ENCODE data around the gene TIFAB. TPM values are rescaled to one million over a fixed set of nuclear protein-coding genes. Genes with fewer than 3 reads are reported as not detected.

TIFAB gene
- total RNA-seq, 1 donor from 2014 or later = 0.20 TPM

DNA sequence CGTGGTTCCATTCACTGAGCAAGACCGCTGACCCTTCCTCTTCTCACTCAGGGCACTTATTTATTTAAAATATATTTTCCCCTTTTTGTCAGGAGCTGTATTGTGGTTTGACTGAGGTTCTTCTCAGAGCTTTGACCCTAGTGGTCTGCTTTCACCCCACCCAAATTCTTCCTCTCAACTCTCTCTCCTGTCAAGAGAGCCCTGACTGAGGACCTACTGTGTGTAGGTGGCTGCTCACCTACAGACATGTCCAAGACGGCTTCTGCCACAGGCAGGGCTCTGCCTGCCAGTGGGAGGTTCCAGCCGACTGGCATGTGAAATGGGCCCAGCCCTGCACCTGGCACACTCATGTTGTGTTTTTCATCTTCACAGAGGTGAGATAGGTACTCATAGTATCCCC, 10.2 kb downstream of the TIFAB start:
- DNase-seq = no peak

DNA sequence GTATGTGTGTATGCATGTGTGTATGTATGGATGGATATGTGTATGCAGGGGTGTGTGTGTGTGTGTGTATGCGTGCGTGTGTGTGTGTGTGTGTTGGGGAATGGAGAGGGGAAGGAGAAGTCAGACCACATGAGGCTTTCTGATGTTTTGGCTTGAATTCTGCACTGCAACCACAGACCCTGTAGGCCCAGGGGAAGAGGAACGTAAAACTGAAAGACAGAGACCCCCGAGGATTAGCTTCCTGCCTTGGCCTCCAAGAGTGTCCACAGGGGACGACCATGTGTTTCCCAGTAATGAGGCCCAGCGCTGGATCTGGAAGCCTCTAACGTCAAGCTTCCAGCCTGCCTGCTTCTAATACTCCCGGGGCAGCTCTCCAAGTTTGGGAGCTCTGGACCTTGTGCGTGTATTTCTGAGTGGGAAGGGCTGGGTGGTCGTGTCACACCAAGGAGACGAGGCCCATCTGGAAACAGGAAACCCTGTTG, 10.8 kb downstream of the TIFAB start:
- peak; percentile 64 for DNase-seq

DNA sequence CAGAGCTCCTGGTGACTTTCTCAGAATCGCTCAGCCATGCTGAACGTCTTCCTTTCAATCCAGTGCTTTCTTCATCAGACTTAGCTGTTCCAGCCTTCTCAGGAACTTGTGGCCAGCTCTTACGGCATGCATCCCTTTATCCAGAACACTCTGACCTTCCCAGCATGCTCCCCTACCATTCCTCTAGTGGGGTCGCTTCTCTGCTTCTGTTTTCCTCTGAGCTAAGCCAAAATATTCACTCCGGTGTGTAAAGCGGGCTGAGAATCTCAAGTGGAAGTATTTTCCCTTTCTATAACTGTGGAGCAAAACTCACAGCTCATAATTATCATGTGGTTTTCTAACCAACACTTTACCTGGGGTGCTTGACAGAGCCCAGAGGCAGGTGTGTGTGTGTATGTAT, 11.2 kb downstream of the TIFAB start:
- DNase-seq = no peak

DNA sequence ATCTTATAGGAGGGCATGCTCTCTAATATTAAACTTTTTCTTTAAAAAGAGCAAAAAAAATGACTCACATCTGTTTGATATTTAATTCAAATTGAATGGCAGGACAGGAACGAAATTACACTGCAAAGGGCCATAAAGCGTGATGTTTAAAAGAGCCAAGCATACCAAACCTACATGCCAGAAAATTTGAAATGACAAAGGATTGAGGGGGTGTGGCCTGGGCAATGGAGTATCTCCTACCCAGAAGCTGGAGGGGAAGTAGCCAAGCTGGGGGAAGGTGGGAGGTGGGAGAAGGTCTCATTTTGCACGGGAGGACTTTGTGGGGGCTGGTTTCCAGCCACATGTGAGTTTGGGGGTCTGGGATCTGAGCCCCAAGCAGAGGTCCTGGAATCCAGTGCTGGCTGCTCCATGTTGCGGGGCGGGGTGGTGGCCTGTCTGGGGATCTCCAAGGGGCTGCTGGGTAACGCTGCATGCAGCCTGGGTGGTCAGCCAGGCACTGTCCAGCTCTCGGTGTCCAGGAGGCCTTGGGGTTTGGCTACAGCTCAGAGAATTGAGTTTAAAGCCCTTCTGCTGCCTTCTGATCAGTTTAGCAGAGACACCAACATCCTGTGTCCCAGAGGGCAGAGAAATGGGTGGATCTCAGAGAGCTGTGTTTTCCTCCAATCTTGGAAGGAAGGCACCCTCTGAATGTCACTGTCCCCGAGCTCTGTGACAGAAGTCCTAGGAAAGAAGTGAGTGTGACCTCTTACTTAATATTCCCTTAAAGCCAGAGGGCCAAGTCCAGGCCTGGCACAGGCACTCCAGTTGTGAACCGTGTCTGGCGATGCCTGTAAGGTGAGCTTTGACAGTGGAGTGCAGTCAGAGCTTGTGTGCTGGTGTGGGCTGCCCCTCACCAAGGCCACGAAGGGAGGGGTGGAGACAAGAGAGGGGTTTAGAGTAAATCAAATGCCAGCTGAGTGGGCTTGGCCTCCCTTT, 12.6 kb downstream of the TIFAB start:
- peak; percentile 29 for DNase-seq

DNA sequence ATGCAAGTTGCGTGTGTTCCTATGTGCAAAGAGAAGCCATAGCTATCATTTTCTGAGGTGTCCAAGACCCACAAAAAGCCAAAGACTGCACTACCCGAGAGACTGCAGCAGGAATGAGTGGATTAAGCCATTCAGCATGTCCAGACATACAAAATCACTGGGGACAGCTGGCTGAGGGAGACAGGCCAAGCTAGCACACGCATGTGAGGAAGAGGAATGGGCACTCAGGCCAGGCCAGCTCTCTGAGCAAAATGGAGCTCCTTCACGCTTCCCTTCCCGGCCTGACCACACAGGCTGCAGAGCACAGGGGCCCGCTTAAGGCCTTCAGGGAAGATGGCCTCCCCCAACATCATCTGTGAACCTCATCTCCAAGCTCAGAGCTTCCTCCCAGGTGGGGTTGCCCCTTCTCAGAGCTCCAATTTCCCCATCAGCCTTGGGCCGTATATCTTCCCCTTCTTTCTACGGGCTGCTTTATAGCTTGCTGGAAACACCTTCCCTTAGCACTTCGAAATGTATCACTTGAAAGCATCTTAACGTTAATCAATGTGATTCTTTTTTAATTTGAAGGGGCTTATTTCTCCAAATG, 13.4 kb downstream of the TIFAB start:
- DNase-seq = no peak

DNA sequence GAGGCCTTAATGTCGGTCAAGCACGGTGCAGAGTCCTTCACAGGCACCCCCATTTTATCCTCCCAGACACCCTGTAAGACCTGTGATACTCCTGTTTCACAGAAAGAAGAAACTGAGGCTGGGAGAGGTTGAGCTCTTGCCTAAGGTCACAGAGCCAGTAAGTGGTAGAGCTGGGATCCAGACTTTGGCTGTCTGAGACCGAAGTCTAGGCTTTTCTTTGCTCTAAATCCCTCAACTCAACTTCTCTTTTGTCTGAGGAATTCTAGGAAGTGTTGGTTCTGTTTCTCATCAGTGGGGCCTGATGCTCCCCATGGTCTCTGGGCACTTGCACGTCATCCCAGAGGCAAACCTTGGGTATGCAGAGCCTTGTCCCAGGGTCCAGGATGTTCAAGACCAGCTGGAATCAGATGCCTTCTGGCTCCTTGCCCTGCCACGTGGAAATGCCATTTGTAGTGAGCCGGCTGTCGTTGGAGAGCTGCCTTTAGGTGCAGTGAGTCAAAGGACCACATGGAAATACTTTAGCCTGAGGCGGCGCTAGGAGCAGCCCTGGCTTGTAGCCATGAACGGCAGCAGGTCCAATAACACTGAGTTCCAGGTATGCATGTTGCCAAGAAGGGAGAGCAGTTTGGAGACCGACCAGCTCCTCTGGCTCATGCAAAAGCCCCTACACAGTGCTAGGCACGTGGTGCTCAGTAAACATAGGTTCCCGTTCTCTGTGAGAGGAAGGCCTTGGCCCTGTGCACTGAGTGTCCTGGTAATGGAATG, 14.2 kb downstream of the TIFAB start:
- DNase-seq = peak; percentile 58

DNA sequence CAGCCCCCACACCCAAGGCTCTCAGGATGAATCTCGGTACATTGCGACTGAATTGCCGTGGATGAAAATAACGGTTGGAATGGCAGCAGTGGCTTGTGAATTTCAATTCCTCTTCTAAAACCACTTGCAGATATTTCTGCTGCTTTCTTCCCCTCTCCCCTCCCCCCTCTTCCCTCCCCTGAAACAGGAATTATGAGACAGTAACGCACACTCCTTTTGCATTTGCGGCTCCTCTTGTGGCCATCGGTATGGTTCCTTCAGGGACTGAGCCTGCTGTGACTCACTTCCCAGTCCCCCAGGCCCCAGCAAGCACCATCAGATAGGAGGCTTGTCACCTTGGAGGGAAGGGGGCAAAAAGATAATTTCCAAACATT, 14.7 kb downstream of the TIFAB start:
- no peak for DNase-seq

DNA sequence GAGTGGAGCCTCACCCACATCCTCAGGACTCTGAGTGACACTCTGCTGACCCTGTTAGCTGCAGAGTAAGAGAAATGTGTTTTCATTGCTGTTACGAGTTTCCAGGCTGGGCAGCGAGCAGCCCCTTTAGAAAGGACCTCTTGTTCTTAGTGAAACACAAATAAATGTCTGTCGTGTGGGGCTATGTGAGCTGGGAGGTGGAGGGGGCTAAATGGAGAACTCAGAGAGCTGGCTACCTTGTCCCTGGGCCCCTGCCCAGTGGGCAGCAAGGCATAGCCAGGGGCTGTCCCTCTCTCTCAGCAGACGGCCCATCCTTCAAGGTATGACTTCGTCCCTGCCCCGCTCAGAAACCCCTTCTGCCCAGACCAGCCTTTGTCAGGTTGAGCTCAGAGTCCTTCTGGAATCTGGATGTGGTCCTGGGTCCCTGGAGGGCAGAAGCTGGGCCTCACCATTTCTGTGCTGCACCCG, 15.2 kb downstream of the TIFAB start:
- no peak for DNase-seq

DNA sequence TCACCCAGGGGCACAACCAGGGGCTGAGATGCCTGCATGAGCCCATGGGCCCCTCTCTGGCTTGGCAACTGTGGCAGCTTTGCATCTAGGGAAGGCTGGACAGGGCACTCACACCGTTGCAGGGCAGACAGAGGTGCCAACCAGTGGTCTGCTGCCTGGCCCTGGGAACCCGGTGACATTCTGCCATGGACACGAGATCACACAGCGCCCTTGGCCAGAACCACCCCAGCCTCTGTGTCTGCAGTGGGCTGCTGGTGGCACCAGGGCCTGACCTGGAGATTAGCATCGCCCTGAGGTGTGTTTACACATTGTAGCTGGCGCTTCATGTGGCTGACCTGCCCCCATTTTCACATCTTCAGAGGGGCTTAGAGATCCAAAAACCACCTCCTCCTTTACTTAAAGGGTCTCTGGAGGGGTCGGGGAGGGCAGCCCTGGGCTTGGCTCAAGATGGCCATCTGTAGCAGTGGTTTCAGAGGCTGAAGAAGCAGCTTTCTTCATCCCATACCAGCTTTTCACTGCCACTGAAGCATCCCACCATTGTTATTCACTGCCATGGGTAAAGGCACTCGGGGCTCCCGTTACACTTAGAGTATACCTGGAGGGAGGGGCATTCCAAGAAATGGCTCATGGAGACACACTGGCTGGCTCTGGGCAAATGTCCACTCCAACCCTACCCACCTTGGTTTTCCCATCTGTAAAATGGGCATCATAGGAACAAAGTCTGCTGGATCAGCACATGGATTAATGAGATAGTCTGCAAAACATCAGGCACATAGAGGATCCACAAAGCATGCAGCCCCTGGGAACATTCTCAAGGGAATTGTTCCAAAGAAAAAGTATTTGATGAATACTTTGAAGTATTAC, 16.5 kb downstream of the TIFAB start:
- DNase-seq = no peak

DNA sequence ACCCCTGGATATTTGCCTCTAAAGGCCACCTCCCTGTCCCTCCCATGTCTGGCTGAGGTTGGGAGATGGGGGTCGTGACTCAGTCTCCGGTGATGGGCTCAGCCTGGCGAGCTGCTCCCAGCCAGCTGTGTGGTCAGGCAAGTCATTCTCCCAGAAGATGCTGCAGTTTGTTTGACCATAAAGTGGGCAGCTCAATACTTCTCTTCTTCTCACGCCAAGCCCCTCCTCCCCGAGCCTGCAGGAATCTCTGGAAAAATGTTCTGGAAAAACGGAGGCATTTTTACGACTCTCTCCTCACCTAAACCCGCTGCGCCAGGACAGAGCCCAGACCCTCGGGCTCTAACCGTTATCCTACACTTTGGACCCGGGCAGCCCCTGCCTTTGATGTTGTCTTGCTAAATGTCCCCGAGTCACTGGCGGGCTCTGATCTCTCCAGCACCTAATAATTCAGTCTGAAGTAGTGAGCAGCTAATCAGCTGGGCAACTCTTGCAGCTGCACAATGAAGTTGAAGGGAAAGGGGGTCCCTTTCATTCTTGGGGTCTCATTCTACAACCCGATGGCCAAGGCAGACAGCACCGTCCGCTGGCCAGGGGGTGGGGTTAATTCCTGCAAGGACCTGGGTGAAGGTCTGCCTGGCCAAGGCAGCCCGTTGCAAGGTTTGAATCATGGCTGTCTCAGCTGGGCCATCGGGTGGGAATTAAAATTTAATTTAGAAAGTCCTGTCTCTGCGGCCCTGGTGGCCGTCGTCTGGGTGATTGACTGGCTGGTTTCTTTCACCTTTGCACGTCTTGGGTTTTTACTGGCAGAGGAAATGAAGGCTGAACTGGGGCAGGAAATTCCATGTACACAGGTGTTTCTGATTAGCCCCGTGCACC, 17.3 kb downstream of the TIFAB start:
- DNase-seq = no peak

DNA sequence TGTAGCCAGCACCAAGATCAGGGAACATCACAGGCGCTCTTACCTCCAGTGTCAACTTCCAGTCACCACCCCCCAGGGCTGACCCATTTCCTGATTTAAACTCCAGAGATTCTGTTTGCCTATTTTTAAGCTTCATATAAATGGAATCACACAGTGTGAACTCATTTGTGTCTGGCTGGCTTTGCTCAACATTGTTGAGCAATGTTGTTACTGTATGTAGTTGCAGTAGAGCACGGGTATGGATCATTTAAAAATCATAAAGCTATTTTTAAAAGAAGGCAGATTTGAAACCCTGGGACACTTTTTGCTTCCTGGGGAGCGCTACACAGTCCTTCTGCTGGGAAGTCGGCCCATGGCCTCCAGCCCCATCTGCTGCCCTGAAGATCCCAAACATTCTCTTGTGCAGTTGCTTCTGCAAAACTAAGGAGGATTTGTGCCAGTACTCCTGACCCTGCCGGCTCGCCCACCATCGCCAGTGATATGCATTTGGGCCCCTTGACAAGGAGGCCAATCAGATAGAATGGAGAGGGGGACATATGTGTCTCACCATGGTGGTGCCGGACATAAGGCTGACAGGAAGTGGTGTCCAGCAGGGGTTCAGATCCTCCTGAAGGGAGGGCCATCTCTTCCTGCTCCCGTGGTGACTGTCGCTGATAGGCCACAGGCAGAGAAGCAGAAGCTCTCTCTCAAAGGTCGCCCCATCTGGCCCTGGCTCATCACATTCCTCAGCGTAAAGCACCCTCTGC, 18.3 kb downstream of the TIFAB start:
- peak; percentile 63 for DNase-seq

DNA sequence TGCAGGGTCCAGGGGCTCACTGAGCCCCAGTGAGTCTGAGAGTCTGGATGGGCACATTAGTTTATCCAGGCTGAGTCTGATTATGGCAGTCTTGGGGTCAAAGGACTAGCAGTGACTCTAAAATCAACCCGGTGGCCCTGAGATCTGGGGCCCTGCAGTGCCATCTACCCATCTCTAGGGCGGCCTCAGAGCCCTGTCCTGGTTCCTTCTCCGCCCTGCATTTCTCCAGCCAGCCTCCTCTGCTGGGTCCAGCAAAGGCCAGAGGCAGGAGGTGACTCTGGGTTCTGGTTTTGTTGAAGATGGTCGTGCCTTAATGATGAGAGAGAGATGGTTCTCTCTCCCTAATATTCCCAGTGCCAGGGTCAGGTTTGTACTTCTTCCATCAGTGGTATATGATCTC, 20.0 kb downstream of the TIFAB start:
- no peak for DNase-seq

DNA sequence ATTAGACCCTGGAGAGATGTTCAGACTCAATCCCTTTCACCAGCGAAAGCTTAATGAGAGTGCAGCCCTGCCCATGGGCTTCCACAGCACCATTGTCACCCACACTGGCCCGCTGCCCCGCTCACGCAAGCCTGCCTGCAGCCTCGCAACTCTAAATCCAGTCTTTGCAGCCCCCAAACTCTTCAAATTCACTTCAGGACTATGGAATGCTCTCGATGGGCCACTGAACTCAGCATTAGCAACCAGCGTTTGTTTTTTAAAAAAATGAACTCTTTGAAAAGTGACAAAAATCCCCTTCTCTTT, 22.1 kb downstream of the TIFAB start:
- no peak for DNase-seq

DNA sequence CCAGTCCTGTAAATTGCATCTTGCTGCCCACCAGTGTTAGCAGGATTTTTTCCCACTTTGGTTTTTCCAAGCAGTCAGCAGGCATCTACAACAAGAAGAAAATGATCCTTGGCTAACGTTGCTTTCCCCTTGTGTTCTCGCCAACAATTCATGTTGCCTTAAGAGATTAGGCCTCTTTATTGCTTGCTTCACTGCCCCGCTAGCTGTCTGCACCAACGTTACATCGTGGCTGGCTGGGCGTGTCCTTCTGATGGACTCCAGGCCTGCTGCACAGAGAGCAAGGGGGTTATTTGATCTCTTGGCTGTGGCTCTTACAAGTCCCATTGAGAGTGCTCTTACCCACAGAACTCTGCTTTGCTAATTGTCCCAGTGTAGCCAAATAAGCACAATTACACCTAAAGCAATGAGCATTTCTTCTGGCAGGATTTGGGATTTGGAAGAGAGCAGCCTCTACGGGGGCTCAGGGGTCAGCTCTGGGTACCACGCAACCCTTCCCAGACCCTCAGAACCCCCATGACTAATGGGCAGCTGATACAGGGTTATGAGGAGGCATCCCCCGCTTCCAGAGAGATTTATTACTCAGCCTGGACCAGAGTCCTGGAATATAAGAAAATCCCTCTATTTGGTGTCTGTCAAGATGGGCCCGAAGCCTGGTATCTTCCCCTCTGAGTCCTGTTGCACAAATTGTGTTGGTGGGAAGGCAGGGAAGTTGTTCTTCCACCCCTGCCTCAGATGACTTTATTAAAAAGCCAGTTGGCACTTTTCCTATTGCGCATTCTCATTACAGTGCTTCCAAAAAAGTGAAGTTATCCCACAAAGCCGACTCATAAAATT, 22.6 kb downstream of the TIFAB start:
- DNase-seq = peak; percentile 72

DNA sequence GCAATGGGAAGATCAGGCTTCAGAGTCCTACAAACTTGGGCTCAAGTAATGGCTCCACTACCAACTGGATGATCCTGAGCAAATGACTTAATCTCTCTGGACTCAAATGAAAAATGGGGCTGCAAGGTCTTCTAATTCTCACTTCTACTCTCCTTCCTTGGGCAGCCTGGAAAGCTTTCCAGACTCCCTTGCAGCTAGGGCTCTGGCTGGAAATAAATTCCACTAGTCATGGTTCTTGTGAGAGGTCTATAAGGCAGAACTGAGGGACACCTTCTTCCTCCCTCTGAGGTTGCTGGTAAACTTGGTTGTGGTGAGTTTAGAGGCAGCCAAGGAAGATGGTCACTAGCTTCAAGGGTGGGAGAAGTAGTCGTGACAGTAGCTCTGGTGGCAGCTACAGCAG, 23.6 kb downstream of the TIFAB start:
- DNase-seq = no peak

DNA sequence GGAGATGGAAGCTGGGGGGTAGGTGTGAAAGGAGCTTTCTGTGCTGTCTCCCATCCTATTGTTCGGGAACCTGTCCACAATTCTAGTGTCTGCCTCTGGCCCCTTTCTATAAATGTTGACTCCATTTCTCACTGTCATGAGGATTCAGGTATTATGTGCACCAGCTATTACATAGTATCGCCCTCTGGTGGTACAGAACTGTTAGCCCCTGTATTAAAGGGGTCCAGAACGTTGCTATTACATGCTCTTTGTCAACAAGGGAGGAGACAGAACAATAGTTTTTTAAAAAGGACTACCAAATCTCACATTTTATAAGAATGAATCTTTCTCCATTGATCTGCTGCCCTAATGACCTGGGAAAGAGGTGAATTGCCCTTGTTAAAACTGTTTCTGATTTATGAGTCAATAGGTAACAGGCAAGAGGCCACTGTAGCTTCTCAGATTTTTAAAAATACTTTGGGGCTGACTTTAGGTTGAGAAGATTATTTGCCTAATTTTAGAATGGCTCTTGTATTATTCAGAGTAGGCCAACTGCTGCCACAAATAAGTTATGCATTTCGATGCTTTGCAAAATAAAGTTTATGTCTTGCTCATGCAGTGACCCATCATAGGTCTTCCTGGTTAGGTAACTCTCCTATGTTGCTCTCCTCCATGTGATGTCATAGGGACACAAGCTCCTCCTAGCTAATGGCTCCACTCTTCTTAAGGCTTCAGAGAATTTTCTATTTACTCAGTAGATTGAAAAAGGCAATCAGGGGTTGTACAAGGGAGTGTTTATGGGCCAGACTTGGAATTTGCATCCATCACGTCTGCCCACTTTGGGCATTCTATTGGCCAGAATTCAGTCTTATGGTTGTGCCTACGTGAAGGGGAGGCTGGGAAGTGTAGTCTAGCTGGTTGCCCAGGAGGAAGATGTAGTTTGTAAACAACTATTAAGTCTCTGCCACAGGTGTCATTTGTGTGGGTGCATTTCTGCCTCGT, 25.8 kb downstream of the TIFAB start:
- no peak for DNase-seq

DNA sequence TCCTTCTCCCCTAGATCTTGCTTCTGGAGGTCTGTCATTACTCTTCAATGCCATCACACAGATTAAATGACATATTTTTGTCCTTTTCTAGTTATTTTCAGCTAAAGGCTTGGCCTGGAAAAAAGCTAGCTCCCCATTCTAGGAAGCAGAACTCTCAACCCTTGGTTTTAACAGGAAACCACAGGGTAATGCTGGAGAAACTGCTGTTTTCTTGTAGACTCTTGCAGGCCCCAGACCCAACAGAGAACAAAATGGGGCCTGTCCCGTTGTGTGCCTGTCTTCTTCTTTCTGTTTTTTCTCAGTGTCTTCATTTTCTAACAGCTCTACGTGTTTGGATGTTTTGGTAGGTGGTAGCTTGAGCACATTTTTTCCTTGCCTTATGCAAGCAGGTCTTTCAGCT, 26.5 kb downstream of the TIFAB start:
- no peak for DNase-seq

DNA sequence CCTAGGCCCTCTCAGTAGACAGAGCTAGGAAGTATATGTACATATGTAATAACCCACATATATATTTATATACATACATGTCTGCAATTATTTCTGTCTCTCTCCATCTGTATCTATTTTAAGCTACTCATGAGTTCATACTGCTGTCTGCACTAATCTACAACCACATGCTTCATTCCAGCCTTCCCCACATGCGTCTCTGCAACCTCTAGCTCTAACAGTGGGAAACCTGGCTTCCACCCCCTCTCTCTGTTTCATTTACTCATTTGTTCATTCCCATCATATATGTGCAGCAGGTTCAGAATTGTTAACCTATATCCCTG, 28.3 kb downstream of the TIFAB start:
- DNase-seq = peak; percentile 44
